HL-60 (cell line): ENCODE measurements around the gene IQCE.

Experiments
- DNase-seq, 2 experiments: peaks; one replicate each; pipeline ENCODE4 v3.0.0-alpha.2; 2010 to 2020; ENCODE audit warnings: low read depth in 1 of 2, low spot score in 1 of 2
- H3K27ac ChIP-seq: fragments of 250-450 bp; sonication (Bioruptor Pico); replicated peaks from 2 replicates; pipeline ENCODE4 v1.5.1; 2020; ENCODE audit warnings: mild to moderate bottlenecking, moderate library complexity
- H3K27me3 ChIP-seq: fragments of 250-450 bp; sonication (Bioruptor Pico); 2 replicates; pipeline ENCODE4 v1.5.1; 2021; ENCODE audit warnings: mild to moderate bottlenecking, moderate library complexity; ENCODE audit not compliant: insufficient read depth, poor library complexity, severe bottlenecking
- H3K4me3 ChIP-seq: replicated peaks from 2 replicates; pipeline ENCODE4 v1.5.1; 2011; ENCODE audit warnings: mild to moderate bottlenecking, control low read depth, low read length; ENCODE audit not compliant: insufficient read depth
- GABPA ChIP-seq: IDR thresholded peaks from 2 replicates; pipeline ENCODE4 v1.6.1; 2012; ENCODE audit warnings: low read depth
- POLR2AphosphoS5 ChIP-seq: IDR thresholded peaks from 2 replicates; pipeline ENCODE4 v1.6.1; 2012; ENCODE audit warnings: low read depth
- SPI1 ChIP-seq: IDR thresholded peaks from 2 replicates; pipeline ENCODE4 v1.6.1; 2012; ENCODE audit warnings: low read depth, mild to moderate bottlenecking, borderline replicate concordance
- TF ChIP-seq, protein P1 (sequence below): IDR thresholded peaks from one replicate; pipeline ENCODE4 v1.5.1; 2011; ENCODE audit warnings: low read length, control low read depth, inconsistent platforms; ENCODE audit not compliant: insufficient read depth
- TF ChIP-seq, protein P2 (sequence below): IDR thresholded peaks from 2 replicates; pipeline ENCODE4 v1.6.1; 2012; ENCODE audit warnings: low read depth; ENCODE audit not compliant: insufficient replicate concordance

The IQCE gene

DNA sequence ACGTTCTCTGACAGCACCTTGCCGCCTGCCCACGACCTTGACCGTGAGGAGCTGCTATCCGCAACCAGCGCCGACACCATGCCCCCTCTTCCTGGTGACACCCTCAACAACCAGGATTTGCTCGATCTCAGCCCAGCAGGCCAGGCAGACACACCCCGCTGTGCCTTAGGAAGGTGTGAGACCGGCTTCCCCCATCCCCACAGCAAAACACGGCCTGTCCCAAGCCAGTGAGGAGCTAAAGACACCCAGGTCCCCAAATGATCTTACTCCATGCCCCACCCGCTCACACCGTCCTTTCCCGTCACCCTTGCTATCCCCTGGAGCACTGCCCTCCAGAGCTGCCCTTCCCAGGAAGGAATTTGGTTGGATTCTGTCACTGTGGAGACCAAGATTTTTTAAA is 51.7 kb downstream of the IQCE start:
- Histone ChIP-seq H3K27ac (no peak overlapping the region), H3K4me3 (no peak overlapping the region), H3K27me3 (no peaks in the 10 kb centered on the region)
- no peak for TF ChIP-seq POLR2AphosphoS5
- no peak for TF ChIP-seq SPI1
- TF ChIP-seq, protein P1, sequence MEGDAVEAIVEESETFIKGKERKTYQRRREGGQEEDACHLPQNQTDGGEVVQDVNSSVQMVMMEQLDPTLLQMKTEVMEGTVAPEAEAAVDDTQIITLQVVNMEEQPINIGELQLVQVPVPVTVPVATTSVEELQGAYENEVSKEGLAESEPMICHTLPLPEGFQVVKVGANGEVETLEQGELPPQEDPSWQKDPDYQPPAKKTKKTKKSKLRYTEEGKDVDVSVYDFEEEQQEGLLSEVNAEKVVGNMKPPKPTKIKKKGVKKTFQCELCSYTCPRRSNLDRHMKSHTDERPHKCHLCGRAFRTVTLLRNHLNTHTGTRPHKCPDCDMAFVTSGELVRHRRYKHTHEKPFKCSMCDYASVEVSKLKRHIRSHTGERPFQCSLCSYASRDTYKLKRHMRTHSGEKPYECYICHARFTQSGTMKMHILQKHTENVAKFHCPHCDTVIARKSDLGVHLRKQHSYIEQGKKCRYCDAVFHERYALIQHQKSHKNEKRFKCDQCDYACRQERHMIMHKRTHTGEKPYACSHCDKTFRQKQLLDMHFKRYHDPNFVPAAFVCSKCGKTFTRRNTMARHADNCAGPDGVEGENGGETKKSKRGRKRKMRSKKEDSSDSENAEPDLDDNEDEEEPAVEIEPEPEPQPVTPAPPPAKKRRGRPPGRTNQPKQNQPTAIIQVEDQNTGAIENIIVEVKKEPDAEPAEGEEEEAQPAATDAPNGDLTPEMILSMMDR, result no peak
- no peak for TF ChIP-seq GABPA
- TF ChIP-seq, protein P2, sequence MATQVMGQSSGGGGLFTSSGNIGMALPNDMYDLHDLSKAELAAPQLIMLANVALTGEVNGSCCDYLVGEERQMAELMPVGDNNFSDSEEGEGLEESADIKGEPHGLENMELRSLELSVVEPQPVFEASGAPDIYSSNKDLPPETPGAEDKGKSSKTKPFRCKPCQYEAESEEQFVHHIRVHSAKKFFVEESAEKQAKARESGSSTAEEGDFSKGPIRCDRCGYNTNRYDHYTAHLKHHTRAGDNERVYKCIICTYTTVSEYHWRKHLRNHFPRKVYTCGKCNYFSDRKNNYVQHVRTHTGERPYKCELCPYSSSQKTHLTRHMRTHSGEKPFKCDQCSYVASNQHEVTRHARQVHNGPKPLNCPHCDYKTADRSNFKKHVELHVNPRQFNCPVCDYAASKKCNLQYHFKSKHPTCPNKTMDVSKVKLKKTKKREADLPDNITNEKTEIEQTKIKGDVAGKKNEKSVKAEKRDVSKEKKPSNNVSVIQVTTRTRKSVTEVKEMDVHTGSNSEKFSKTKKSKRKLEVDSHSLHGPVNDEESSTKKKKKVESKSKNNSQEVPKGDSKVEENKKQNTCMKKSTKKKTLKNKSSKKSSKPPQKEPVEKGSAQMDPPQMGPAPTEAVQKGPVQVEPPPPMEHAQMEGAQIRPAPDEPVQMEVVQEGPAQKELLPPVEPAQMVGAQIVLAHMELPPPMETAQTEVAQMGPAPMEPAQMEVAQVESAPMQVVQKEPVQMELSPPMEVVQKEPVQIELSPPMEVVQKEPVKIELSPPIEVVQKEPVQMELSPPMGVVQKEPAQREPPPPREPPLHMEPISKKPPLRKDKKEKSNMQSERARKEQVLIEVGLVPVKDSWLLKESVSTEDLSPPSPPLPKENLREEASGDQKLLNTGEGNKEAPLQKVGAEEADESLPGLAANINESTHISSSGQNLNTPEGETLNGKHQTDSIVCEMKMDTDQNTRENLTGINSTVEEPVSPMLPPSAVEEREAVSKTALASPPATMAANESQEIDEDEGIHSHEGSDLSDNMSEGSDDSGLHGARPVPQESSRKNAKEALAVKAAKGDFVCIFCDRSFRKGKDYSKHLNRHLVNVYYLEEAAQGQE, result no peak
- no peak for DNase-seq

DNA sequence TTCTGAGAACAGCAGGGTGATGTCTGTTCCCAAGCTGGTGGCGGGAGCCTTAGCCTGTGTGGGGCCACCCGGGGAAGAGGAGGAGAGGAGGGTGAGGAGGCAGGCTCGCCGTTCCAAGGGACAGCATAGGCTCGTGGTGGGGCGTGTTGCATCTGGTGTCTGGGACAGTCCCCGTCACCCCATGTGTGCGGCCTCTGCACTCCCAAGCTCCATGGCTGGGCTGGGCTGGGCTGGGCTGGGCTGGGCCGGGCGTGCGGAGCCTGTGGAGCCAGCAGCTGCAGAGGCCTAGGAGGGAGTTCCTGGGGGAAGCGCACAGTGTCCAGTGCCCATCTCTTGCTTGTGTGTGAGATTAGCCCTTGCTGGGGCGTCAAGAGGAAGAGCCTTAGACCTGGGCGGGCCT is 52.1 kb downstream of the IQCE start:
- no peak for DNase-seq
- TF ChIP-seq, protein P1, result no peak
- no peak for TF ChIP-seq POLR2AphosphoS5
- no peak for TF ChIP-seq GABPA
- TF ChIP-seq, protein P2, result no peak
- TF ChIP-seq SPI1, result no peak
- no peak overlapping the region for H3K27ac ChIP-seq
- no peaks in the 10 kb centered on the region for H3K27me3 ChIP-seq
- H3K4me3 ChIP-seq, result no peak overlapping the region

DNA sequence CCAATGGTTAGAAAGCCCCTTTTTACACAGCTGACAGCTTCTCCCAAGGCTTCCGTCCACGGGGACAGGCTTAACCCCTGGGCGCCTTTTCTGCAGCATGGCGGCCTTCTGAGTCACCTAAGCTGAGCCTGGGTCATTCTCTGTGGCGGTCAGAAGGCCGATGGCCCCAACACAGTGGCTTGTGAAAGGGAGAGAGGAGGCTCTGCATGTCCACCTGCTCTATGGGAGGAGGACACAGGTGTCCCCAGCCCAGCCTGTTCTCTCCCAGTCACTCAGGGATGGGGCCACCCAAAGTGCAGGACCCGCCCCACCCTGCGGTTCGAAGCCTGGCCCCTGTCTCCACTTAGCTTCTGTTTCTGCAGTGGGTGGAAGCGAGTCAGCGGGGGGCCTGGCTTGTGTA is 52.6 kb downstream of the IQCE start:
- no peak for DNase-seq
- TF ChIP-seq GABPA (no peak), SPI1 (no peak), POLR2AphosphoS5 (no peak)
- TF ChIP-seq, protein P2, result no peak
- no peak overlapping the region for H3K27ac ChIP-seq

More for the DNA sequence above, 52.6 kb downstream of the IQCE start:
- Histone ChIP-seq H3K4me3 (no peak overlapping the region), H3K27me3 (no peaks in the 10 kb centered on the region)
